Keratinocyte (primary cell): Measurements from ENCODE around the gene TENM3. TPM values are rescaled to one million over a fixed set of nuclear protein-coding genes. Genes with fewer than 3 reads are reported as not detected.

Experiments
- DNase-seq: peaks from one replicate; pipeline ENCODE4 v3.0.0-alpha.2; 2011; ENCODE audit warnings: low read depth, missing footprints, low spot score
- FAIRE-seq: peaks from 2 replicates; lab custom pipeline; 2011; peaks lifted over from hg19 to GRCh38; lab: Jason Lieb, UNC
- H2AFZ ChIP-seq: 2 replicates; pipeline ENCODE4 v1.6.0; 2012; ENCODE audit warnings: low read length, control low read depth, inconsistent platforms; ENCODE audit not compliant: control insufficient read depth
- H3K27ac ChIP-seq: 2 replicates; pipeline ENCODE4 v1.5.1; 2011; ENCODE audit warnings: low read length; ENCODE audit not compliant: control insufficient read depth, insufficient read depth
- H3K27me3 ChIP-seq: 3 replicates; pipeline ENCODE4 v1.6.0; 2011; ENCODE audit warnings: low read length; ENCODE audit not compliant: control insufficient read depth, insufficient read depth; ENCODE audit errors: extremely low read depth
- H3K36me3 ChIP-seq, 2 experiments: 2 replicates in 1 of 2; 3 replicates in 1 of 2; pipeline ENCODE4 v1.5.1; 2011; ENCODE audit warnings: low read length in 2 of 2, mild to moderate bottlenecking in 1 of 2; ENCODE audit not compliant: control insufficient read depth in 2 of 2, insufficient read depth in 2 of 2; ENCODE audit errors: extremely low read depth in 1 of 2
- H3K4me1 ChIP-seq: 3 replicates; pipeline ENCODE4 v1.5.1; 2011; ENCODE audit warnings: low read length; ENCODE audit not compliant: control insufficient read depth, insufficient read depth; ENCODE audit errors: extremely low read depth
- H3K4me2 ChIP-seq: 3 replicates; pipeline ENCODE4 v1.6.0; 2011; ENCODE audit warnings: low read depth, low read length; ENCODE audit not compliant: control insufficient read depth, insufficient read depth; ENCODE audit errors: extremely low read depth
- H3K4me3 ChIP-seq, 3 experiments: fragments of 200-600 bp in 1 of 3; sonication (generic) in 1 of 3; 2 replicates in 2 of 3; 3 replicates in 1 of 3; pipeline ENCODE4 v1.5.1; 2011 to 2016; ENCODE audit warnings: low read length in 3 of 3, mild to moderate bottlenecking in 3 of 3, control low read depth in 2 of 3, inconsistent platforms in 1 of 3, low read depth in 1 of 3, mixed read lengths in 1 of 3, mixed run types in 1 of 3, moderate library complexity in 1 of 3; ENCODE audit not compliant: control insufficient read depth in 2 of 3, insufficient read depth in 2 of 3; ENCODE audit errors: extremely low read depth in 1 of 3
- H3K79me2 ChIP-seq: 2 replicates; pipeline ENCODE4 v1.6.0; 2012; ENCODE audit warnings: low read length; ENCODE audit not compliant: control insufficient read depth, insufficient read depth
- H3K9ac ChIP-seq: 3 replicates; pipeline ENCODE4 v1.6.0; 2011; ENCODE audit warnings: low read length; ENCODE audit not compliant: control insufficient read depth, insufficient read depth; ENCODE audit errors: extremely low read depth
- H3K9me1 ChIP-seq: 3 replicates; pipeline ENCODE4 v1.6.0; 2011; ENCODE audit warnings: low read length; ENCODE audit not compliant: control insufficient read depth, insufficient read depth; ENCODE audit errors: extremely low read depth
- H3K9me3 ChIP-seq: 2 replicates; pipeline ENCODE4 v1.5.1; 2012; ENCODE audit warnings: low read depth, low read length; ENCODE audit not compliant: control insufficient read depth
- H4K20me1 ChIP-seq: 3 replicates; pipeline ENCODE4 v1.6.0; 2011; ENCODE audit warnings: low read length; ENCODE audit not compliant: control insufficient read depth, insufficient read depth; ENCODE audit errors: extremely low read depth
- CTCF ChIP-seq, 3 experiments: IDR thresholded peaks in 1 of 3; conservative IDR thresholded peaks in 1 of 3; optimal IDR thresholded peaks in 1 of 3; 2 replicates in 2 of 3; 3 replicates in 1 of 3; pipeline versions ENCODE3 to v1.5.1; 2011; ENCODE audit warnings: low read length in 3 of 3, mild to moderate bottlenecking in 3 of 3, moderate library complexity in 2 of 3, control low read depth in 1 of 3, inconsistent platforms in 1 of 3; ENCODE audit not compliant: insufficient read depth in 2 of 3; ENCODE audit errors: extremely low read depth in 1 of 3
- EZH2 ChIP-seq: IDR thresholded peaks from one replicate; pipeline ENCODE4 v1.6.1; 2012; ENCODE audit warnings: inconsistent platforms, mild to moderate bottlenecking, low read length, moderate library complexity
- dilution Hi-C: fragments of 300-500 bp; cut with MboI; formaldehyde crosslinking; loops from one replicate; pipeline ENCODE4 v1.7.0; 2020; ENCODE audit warnings: low sequenced_read_pairs; ENCODE audit not compliant: extremely low pct_ligation_motif_present
- polyA plus RNA-seq, 5 experiments: library from polyadenylated mRNA; depleted of rRNA in 3 of 5; stranded (reverse) in 3 of 5; stranded (forward) in 1 of 5; unstranded in 1 of 5; fragments of >200 nt; gene quantifications; 1 replicate in 1 of 5; 2 replicates in 3 of 5; 3 replicates in 1 of 5; pipeline versions ENCODE4 v1.2.1 to v1.2.3, GENCODE V29; 2011 to 2012; ENCODE audit warnings: missing spikeins in 2 of 5, low read depth in 1 of 5, low replicate concordance in 1 of 5

Gene TENM3
- polyA plus RNA-seq, 1 donor (not counting 4 experiments of a cell fraction or from before 2014, with no cell fraction given), result 17.0 TPM

GRCh38 chr4:182556580-182556979 lies 313.4 kb downstream of the TENM3 start:
- Histone ChIP-seq H3K9me3 (no peaks in the 10 kb centered on the region), H3K4me3 (no peak overlapping the region), H2AFZ (no peak overlapping the region), H3K79me2 (no peaks in the 10 kb centered on the region), H3K36me3 (no peaks in the 10 kb centered on the region), H3K9ac (no peak overlapping the region), H3K27me3 (no peaks in the 10 kb centered on the region), H3K27ac (no peak overlapping the region), H3K4me1 (peaks cover 6% of the 10 kb centered on the region), H3K4me2 (no peak overlapping the region), H3K9me1 (no peaks in the 10 kb centered on the region), H4K20me1 (no peaks in the 10 kb centered on the region)
- FAIRE-seq (no peak), DNase-seq (no peak)
- dilution Hi-C loops, result no loop called here
- TF ChIP-seq CTCF (optimal IDR thresholded peaks at IDR 0.05 in 1 of 3, IDR thresholded peaks at IDR 0.05 in 1 of 3, conservative IDR thresholded peaks at IDR 0.05 in 1 of 3; ENCODE audit: extremely low read depth in 1 of 3, insufficient read depth in 2 of 3, low read length in 3 of 3) (no peak), EZH2 (no peak)

GRCh38 chr4:182560358-182560757 lies 317.2 kb downstream of the TENM3 start:
- Histone ChIP-seq H3K9ac (no peak overlapping the region), H3K9me1 (no peaks in the 10 kb centered on the region), H3K79me2 (no peaks in the 10 kb centered on the region), H3K4me1 (peaks cover 6% of the 10 kb centered on the region), H3K27ac (no peak overlapping the region), H3K9me3 (no peaks in the 10 kb centered on the region), H4K20me1 (no peaks in the 10 kb centered on the region), H3K27me3 (no peaks in the 10 kb centered on the region), H3K4me3 (no peak overlapping the region), H2AFZ (no peak overlapping the region), H3K36me3 (no peaks in the 10 kb centered on the region), H3K4me2 (no peak overlapping the region)
- DNase-seq, result no peak
- no peak for TF ChIP-seq EZH2
- no peak for TF ChIP-seq CTCF (optimal IDR thresholded peaks at IDR 0.05 in 1 of 3, IDR thresholded peaks at IDR 0.05 in 1 of 3, conservative IDR thresholded peaks at IDR 0.05 in 1 of 3; ENCODE audit: extremely low read depth in 1 of 3, insufficient read depth in 2 of 3, low read length in 3 of 3)
- no peak for FAIRE-seq
- dilution Hi-C loops, result no loop called here
